ENCODE data around the gene TMEM198. TPM values are rescaled to one million over a fixed set of nuclear protein-coding genes. Genes with fewer than 3 reads are reported as not detected.

The TMEM198 gene
- total RNA-seq, 1 experiment from 2014 or later, result 2.3 TPM

- DNase-seq (ENCODE audit: low read depth, low spot score) (no peak), ATAC-seq (no peak)
- in situ Hi-C loops (cut with HindIII; ENCODE audit: low pct_unique_long_range_greater_than_20kb, low sequenced_read_pairs) (no loop called here), intact Hi-C loops (cut with micrococcal nuclease; ENCODE audit: unreplicated experiment) (no loop called here)
- Histone ChIP-seq H3K27ac (ENCODE audit: low read length) (no peak overlapping the region), H3K36me3 (ENCODE audit: control insufficient read depth, insufficient read depth, low read length) (no peaks in the 10 kb centered on the region), H3K27me3 (ENCODE audit: control insufficient read depth, insufficient read depth, low read length) (no peaks in the 10 kb centered on the region), H3K4me1 (ENCODE audit: control insufficient read depth, insufficient read depth, low read length) (peaks cover 3% of the 10 kb centered on the region; the same call in 1 of the 2 replicates), H3K9me3 (ENCODE audit: control insufficient read depth, insufficient read depth, low read depth, low read length) (no peaks in the 10 kb centered on the region), H3K4me3 (ENCODE audit: low read depth in 2 of 2, low read length in 2 of 2) (no peak overlapping the region)
- ChIA-PET CTCF (no interaction called here), POLR2A (no interaction called here)
- no TSS peak for BruUV-seq (replicated peaks)
- TF ChIP-seq CTCF (IDR thresholded peaks at IDR 0.05) (no peak), POLR2AphosphoS5 (IDR thresholded peaks at IDR 0.05; ENCODE audit: low read depth, low read length) (no peak), TCF7L2 (IDR thresholded peaks at IDR 0.05; ENCODE audit: low read depth, low read length) (no peak), SIN3A (IDR thresholded peaks at IDR 0.05; ENCODE audit: borderline replicate concordance, insufficient read depth, low read depth, low read length) (no peak), REST (IDR thresholded peaks at IDR 0.05; ENCODE audit: insufficient read depth in 1 of 2, low read depth in 2 of 2, low read length in 1 of 2) (no peak)
Observed at GRCh38 chr2:219555956-219556355, 12.1 kb downstream of the TMEM198 start.

- no peaks in the 10 kb centered on the region for H3K9me3 ChIP-seq (ENCODE audit: control insufficient read depth, insufficient read depth, low read depth, low read length)
Observed at GRCh38 chr2:219556413-219556812, 12.6 kb downstream of the TMEM198 start.

More at GRCh38 chr2:219556413-219556812, 12.6 kb downstream of the TMEM198 start:
- intact Hi-C loops (cut with micrococcal nuclease; ENCODE audit: unreplicated experiment) (no loop called here), in situ Hi-C loops (cut with HindIII; ENCODE audit: low pct_unique_long_range_greater_than_20kb, low sequenced_read_pairs) (no loop called here)
- TF ChIP-seq REST (IDR thresholded peaks at IDR 0.05; ENCODE audit: insufficient read depth in 1 of 2, low read depth in 2 of 2, low read length in 1 of 2), result no peak
- no peak for TF ChIP-seq POLR2AphosphoS5 (IDR thresholded peaks at IDR 0.05; ENCODE audit: low read depth, low read length)
- TF ChIP-seq CTCF (IDR thresholded peaks at IDR 0.05), result no peak
- TF ChIP-seq SIN3A (IDR thresholded peaks at IDR 0.05; ENCODE audit: borderline replicate concordance, insufficient read depth, low read depth, low read length), result no peak
- no peak for TF ChIP-seq TCF7L2 (IDR thresholded peaks at IDR 0.05; ENCODE audit: low read depth, low read length)
- DNase-seq (ENCODE audit: low read depth, low spot score) (no peak), ATAC-seq (no peak)
- Histone ChIP-seq H3K27ac (ENCODE audit: low read length) (no peak overlapping the region), H3K4me1 (ENCODE audit: control insufficient read depth, insufficient read depth, low read length) (peaks cover 6% of the 10 kb centered on the region), H3K4me3 (ENCODE audit: low read depth in 2 of 2, low read length in 2 of 2) (no peak overlapping the region), H3K27me3 (ENCODE audit: control insufficient read depth, insufficient read depth, low read length) (no peaks in the 10 kb centered on the region), H3K36me3 (ENCODE audit: control insufficient read depth, insufficient read depth, low read length) (no peaks in the 10 kb centered on the region)
- ChIA-PET CTCF (no interaction called here), POLR2A (no interaction called here)
- BruUV-seq (replicated peaks), result no TSS peak
